ENCODE measurements around the gene ATG5.
"Not testable (repeated sequence)": the region's sequence is repeated elsewhere in the genome, so short reads cannot be mapped to it uniquely, and the experiment has no call there.

ATG5 gene

GRCh38 chr6:106290954-106291353 lies 34.6 kb downstream of the ATG5 start:
- Mint-ChIP-seq H3K27me3 (no peaks in the 10 kb centered on the region), H3K36me3 (ENCODE audit: low read depth) (peaks cover 41% of the 10 kb centered on the region), H3K4me3 (no peak overlapping the region), H3K9me3 (peaks cover 16% of the 10 kb centered on the region), H3K27ac (no peak overlapping the region), H3K4me1 (ENCODE audit: low read depth) (peaks cover 2% of the 10 kb centered on the region)
- intact Hi-C loops (cut with micrococcal nuclease) = loop anchor here (10.0 kb wide), 1 partner anchor 856 kb away; no protein-coding TSS in a partner anchor

- no peak overlapping the region for H3K27ac Mint-ChIP-seq
- H3K27me3 Mint-ChIP-seq = no peaks in the 10 kb centered on the region
- intact Hi-C loops (cut with micrococcal nuclease) = loop anchor here (10.0 kb wide), 1 partner anchor 855 kb away; no protein-coding TSS in a partner anchor
- H3K9me3 Mint-ChIP-seq = peaks cover 16% of the 10 kb centered on the region
- peaks cover 4% of the 10 kb centered on the region for H3K4me1 Mint-ChIP-seq (ENCODE audit: low read depth)
- peaks cover 41% of the 10 kb centered on the region for H3K36me3 Mint-ChIP-seq (ENCODE audit: low read depth)
- H3K4me3 Mint-ChIP-seq = no peak overlapping the region
Measured at GRCh38 chr6:106290032-106290431, 35.5 kb downstream of the ATG5 start.

DNA sequence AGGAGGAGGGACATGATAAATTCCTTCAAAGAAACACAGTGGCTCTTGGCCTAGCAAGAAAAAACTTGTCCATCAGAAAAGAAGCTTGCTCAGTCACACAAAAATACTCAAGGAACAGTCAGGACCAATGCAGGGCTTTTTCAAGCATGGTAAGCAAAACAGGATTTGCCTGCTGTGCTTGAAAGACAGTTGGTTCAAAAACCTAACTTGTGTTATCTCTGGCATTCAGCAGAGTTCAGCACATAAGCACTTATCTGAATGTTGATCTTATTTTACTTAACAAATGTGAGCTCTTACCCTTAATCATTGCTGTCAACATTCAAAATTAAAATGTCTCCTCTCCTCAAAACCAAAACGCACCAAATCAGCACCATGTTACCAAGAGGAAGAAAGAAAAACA lies 38.3 kb downstream of the ATG5 start:
- no peak overlapping the region for H3K27ac Mint-ChIP-seq
- H3K36me3 Mint-ChIP-seq (ENCODE audit: low read depth) = peaks cover 26% of the 10 kb centered on the region
- intact Hi-C loops (cut with micrococcal nuclease) = no loop called here
- H3K27me3 Mint-ChIP-seq = no peaks in the 10 kb centered on the region
- H3K4me1 Mint-ChIP-seq (ENCODE audit: low read depth) = peaks cover 4% of the 10 kb centered on the region
- peaks cover 14% of the 10 kb centered on the region for H3K9me3 Mint-ChIP-seq
- H3K4me3 Mint-ChIP-seq = no peak overlapping the region

- Mint-ChIP-seq H3K27me3 (no peaks in the 10 kb centered on the region), H3K36me3 (ENCODE audit: low read depth) (peaks cover 22% of the 10 kb centered on the region), H3K27ac (no peak overlapping the region), H3K4me3 (no peak overlapping the region), H3K4me1 (ENCODE audit: low read depth) (peaks cover 4% of the 10 kb centered on the region), H3K9me3 (peaks cover 9% of the 10 kb centered on the region)
- intact Hi-C loops (cut with micrococcal nuclease) = no loop called here
Measured at GRCh38 chr6:106286746-106287145, 38.8 kb downstream of the ATG5 start.

- Mint-ChIP-seq H3K9me3 (no peaks in the 10 kb centered on the region), H3K36me3 (ENCODE audit: low read depth) (peaks cover 19% of the 10 kb centered on the region), H3K4me1 (ENCODE audit: low read depth) (peaks cover 4% of the 10 kb centered on the region), H3K27me3 (no peaks in the 10 kb centered on the region), H3K27ac (no peak overlapping the region), H3K4me3 (no peak overlapping the region)
- intact Hi-C loops (cut with micrococcal nuclease) = no loop called here
Measured at GRCh38 chr6:106283481-106283880, 42.1 kb downstream of the ATG5 start.

DNA sequence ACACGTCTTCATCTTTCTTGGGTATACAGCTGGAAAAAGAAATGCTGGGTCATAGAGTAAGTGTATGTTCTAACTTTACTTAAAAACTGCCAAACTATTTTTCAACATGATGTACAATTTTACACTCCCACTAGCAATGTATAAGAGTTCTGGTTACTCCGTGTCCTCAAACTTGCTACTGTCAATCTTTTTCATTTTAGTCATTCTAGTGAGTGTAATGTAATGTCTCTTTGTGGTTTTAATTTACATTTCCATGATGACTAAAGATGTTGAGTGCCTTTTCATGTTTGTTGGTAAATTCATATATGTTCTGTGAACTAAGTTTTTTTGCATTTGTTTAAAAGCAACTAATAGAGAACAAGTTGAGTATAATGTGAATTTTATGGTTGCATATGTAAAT lies 43.9 kb downstream of the ATG5 start:
- intact Hi-C loops (cut with micrococcal nuclease) = no loop called here
- H3K36me3 Mint-ChIP-seq (ENCODE audit: low read depth) = peaks cover 21% of the 10 kb centered on the region
- H3K27me3 Mint-ChIP-seq = no peaks in the 10 kb centered on the region
- no peak overlapping the region for H3K27ac Mint-ChIP-seq
- no peak overlapping the region for H3K4me3 Mint-ChIP-seq
- H3K9me3 Mint-ChIP-seq = no peaks in the 10 kb centered on the region
- peaks cover 4% of the 10 kb centered on the region for H3K4me1 Mint-ChIP-seq (ENCODE audit: low read depth)

DNA sequence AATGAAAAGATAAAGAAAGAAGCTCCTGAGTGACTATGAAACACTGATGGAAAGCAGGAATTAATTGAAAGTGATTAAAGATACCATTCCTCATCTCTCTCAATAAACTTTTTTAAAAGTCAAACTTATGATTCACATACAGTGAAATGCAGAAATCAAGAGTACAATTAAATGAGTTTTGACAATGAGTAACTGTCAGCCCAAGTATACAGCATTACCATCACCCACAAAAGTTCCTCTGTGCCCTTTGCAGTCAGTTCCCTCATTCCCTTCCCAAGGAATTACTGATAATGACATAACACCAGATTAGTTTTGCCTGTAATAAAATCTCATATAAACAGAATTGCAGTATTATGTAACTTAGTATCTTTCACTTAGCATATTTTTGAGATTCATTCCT lies 44.5 kb downstream of the ATG5 start:
- no peaks in the 10 kb centered on the region for H3K9me3 Mint-ChIP-seq
- H3K4me3 Mint-ChIP-seq = no peak overlapping the region
- no peaks in the 10 kb centered on the region for H3K27me3 Mint-ChIP-seq
- intact Hi-C loops (cut with micrococcal nuclease) = no loop called here
- no peak overlapping the region for H3K27ac Mint-ChIP-seq
- H3K36me3 Mint-ChIP-seq (ENCODE audit: low read depth) = peaks cover 27% of the 10 kb centered on the region
- H3K4me1 Mint-ChIP-seq (ENCODE audit: low read depth) = peaks cover 3% of the 10 kb centered on the region

DNA sequence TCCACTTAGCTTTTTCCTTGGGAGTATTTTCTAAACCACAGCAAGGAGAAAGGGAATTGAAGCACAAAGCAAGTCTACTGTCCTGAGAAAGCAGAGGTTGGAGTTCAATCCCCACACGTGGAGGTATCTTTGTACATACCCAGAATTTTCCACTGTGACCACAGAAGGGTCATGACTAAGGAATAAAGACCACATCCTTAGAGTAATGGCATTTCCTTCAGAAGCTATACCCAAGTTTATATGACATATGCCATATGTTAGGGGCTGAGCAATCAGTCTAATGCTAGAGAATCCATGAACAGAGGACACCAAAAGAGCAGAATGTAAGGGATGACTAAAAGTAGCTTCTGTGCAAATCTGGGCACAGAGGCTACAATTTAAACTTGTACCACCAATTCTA lies 46.4 kb downstream of the ATG5 start:
- Mint-ChIP-seq H3K36me3 (ENCODE audit: low read depth) (peaks cover 27% of the 10 kb centered on the region), H3K27ac (no peak overlapping the region), H3K4me3 (no peak overlapping the region), H3K9me3 (no peaks in the 10 kb centered on the region), H3K4me1 (ENCODE audit: low read depth) (no peaks in the 10 kb centered on the region), H3K27me3 (no peaks in the 10 kb centered on the region)
- intact Hi-C loops (cut with micrococcal nuclease) = no loop called here

DNA sequence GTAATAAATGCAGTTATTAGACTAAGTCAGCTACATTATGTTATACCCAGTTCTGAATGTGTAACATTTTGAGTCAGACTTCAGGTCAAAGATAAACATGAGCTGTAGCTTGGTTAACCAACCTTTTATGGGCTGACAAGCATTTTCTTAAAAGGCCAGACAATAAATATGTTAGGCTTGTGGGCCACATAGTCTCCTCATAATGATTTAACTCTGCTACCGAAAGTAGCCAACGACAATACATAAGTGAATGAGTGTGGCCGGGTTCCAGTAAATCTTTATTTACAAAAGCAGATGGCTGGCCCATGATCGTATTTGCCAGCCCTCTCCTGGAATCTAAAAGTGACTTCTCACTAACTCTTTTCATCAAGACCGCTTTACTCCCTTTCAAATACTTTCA lies 49.9 kb downstream of the ATG5 start:
- H3K9me3 Mint-ChIP-seq = no peaks in the 10 kb centered on the region

GRCh38 chr6:106273087-106273486 lies 52.5 kb downstream of the ATG5 start:
- Mint-ChIP-seq H3K4me1 (ENCODE audit: low read depth) (peaks cover 6% of the 10 kb centered on the region), H3K4me3 (no peak overlapping the region), H3K9me3 (no peaks in the 10 kb centered on the region), H3K36me3 (ENCODE audit: low read depth) (peaks cover 26% of the 10 kb centered on the region), H3K27ac (no peak overlapping the region), H3K27me3 (no peaks in the 10 kb centered on the region)
- intact Hi-C loops (cut with micrococcal nuclease) = no loop called here

More for the DNA sequence above, 49.9 kb downstream of the ATG5 start:
- H3K27me3 Mint-ChIP-seq = no peaks in the 10 kb centered on the region
- peaks cover 6% of the 10 kb centered on the region for H3K4me1 Mint-ChIP-seq (ENCODE audit: low read depth)
- no peak overlapping the region for H3K27ac Mint-ChIP-seq
- intact Hi-C loops (cut with micrococcal nuclease) = no loop called here
- peaks cover 27% of the 10 kb centered on the region for H3K36me3 Mint-ChIP-seq (ENCODE audit: low read depth)
- H3K4me3 Mint-ChIP-seq = no peak overlapping the region

DNA sequence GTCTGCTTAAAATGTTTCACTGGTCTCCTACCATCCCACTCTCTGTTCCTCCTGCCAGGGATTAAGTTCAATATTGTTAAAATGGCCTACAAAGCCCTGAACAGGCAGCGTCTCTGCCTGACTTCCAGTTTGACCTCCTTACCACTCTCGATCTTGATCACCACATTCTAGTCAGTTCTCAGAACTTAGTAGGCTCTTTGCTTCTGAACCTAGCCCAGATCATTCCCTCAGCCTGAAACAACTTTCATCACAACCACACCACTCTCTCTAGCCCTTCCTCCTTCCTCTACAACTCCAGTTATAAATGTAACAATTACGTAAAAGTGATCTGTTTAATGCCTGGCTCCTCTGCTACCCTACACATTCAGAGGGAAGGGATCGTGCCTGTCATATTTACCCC lies 53.3 kb downstream of the ATG5 start:
- intact Hi-C loops (cut with micrococcal nuclease) = no loop called here
- Mint-ChIP-seq H3K27ac (no peak overlapping the region), H3K4me1 (ENCODE audit: low read depth) (peaks cover 6% of the 10 kb centered on the region), H3K27me3 (no peaks in the 10 kb centered on the region), H3K4me3 (no peak overlapping the region), H3K9me3 (no peaks in the 10 kb centered on the region), H3K36me3 (ENCODE audit: low read depth) (peaks cover 23% of the 10 kb centered on the region)

GRCh38 chr6:106270414-106270813 lies 55.1 kb downstream of the ATG5 start:
- Mint-ChIP-seq H3K27ac (no peak overlapping the region), H3K27me3 (no peaks in the 10 kb centered on the region), H3K36me3 (ENCODE audit: low read depth) (peaks cover 28% of the 10 kb centered on the region), H3K4me1 (ENCODE audit: low read depth) (peaks cover 6% of the 10 kb centered on the region), H3K4me3 (no peak overlapping the region), H3K9me3 (peaks cover 18% of the 10 kb centered on the region)
- intact Hi-C loops (cut with micrococcal nuclease) = no loop called here

DNA sequence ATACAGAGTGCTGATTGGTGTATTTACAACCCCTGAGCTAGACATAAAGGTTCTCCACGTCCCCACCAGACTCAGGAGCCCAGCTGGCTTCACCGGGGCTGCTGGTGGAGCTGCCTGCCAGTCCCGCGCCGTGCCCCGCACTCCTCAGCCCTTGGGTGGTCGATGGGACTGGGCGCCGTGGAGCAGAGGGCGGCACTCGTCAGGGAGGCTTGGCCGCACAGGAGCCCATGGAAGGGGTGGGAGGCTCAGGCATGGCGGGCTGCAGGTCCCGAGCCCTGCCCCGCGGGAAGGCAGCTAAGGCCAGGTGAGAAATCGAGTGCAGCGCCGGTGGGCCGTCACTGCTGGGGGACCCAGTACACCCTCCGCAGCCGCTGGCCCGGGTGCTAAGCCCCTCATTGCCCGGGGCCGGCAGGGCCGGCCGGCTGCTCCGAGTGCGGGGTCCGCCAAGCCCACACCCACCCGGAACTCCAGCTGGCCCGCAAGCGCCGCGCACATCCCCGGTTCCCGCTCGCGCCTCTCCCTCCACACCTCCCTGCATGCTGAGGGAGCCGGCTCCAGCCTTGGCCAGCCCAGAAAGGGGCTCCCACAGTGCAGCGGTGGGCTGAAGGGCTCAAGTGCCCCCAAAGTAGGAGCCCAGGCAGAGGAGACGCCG lies 56.2 kb downstream of the ATG5 start:
- H3K4me1 Mint-ChIP-seq (ENCODE audit: low read depth) = not testable (repeated sequence)

DNA sequence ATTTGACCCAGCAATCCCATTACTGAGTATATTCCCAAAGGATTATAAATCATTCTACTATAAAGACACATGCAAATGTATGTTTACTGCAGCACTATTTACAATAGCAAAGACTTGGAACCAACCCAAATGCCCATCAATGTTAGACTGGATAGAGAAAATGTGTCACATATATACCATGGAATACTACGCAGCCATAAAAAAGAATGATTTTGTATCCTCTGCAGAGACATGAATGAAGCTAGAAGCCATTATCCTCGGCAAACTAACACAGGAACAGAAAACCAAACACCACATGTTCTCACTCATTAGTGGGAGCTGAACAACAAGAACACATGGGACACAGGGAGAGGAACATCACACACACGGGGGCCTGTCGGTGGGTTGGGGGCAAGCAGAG lies 57.1 kb downstream of the ATG5 start:
- H3K27ac Mint-ChIP-seq; H3K27me3 Mint-ChIP-seq; H3K4me3 Mint-ChIP-seq; intact Hi-C loops (cut with micrococcal nuclease); H3K4me1 Mint-ChIP-seq (ENCODE audit: low read depth): not testable (repeated sequence)
- peaks cover 27% of the 10 kb centered on the region for H3K9me3 Mint-ChIP-seq
- peaks cover 42% of the 10 kb centered on the region for H3K36me3 Mint-ChIP-seq (ENCODE audit: low read depth)

More for the DNA sequence above, 56.2 kb downstream of the ATG5 start:
- H3K27ac Mint-ChIP-seq; H3K27me3 Mint-ChIP-seq; H3K4me3 Mint-ChIP-seq; intact Hi-C loops (cut with micrococcal nuclease): not testable (repeated sequence)
- H3K36me3 Mint-ChIP-seq (ENCODE audit: low read depth) = peaks cover 37% of the 10 kb centered on the region
- H3K9me3 Mint-ChIP-seq = peaks cover 27% of the 10 kb centered on the region

- not testable (repeated sequence) for H3K4me3 Mint-ChIP-seq
Measured at GRCh38 chr6:106264433-106264832, 61.1 kb downstream of the ATG5 start.

More at GRCh38 chr6:106264433-106264832, 61.1 kb downstream of the ATG5 start:
- intact Hi-C loops (cut with micrococcal nuclease); H3K27ac Mint-ChIP-seq; H3K4me1 Mint-ChIP-seq (ENCODE audit: low read depth); H3K27me3 Mint-ChIP-seq: not testable (repeated sequence)
- Mint-ChIP-seq H3K9me3 (peaks cover 27% of the 10 kb centered on the region), H3K36me3 (ENCODE audit: low read depth) (peaks cover 60% of the 10 kb centered on the region)
